HG02623 (cell line): ENCODE data around the gene MUCL1.

Source experiments
- ATAC-seq: cut with Tn5 transposase; IDR thresholded peaks from one replicate; pipeline ENCODE4 v1.9.1; 2021; ENCODE audit warnings: moderate library complexity; ENCODE audit not compliant: unreplicated experiment

MUCL1 gene

GRCh38 chr12:54891717-54892478 is 37.6 kb downstream of the MUCL1 start:
- no peak for ATAC-seq
